ENCODE data around the gene SERPINB6. TPM values are rescaled to one million over a fixed set of nuclear protein-coding genes. Genes with fewer than 3 reads are reported as not detected.

SERPINB6 gene
- total RNA-seq, 1 experiment from 2014 or later, result 169 TPM

GRCh38 chr6:2958331-2958711, 13.0 kb downstream of the SERPINB6 start:
- H3F3A ChIP-seq (ENCODE audit: insufficient read depth, low read depth), result 0 out of 2 replicates have a peak, but pooled peaks cover 3% of the 10 kb centered on the region
- no TSS peak for BruUV-seq (replicated peaks)
- no peaks in the 10 kb centered on the region for H3K9me2 ChIP-seq (ENCODE audit: insufficient read depth)
- H2AFZ ChIP-seq, result no peak overlapping the region
- H3K9me3 ChIP-seq (ENCODE audit: insufficient read depth, low read depth), result no peaks in the 10 kb centered on the region
- intact Hi-C loops (cut with micrococcal nuclease; ENCODE audit: unreplicated experiment), result no loop called here
- H4K20me1 ChIP-seq (ENCODE audit: insufficient read depth), result no peaks in the 10 kb centered on the region
- ChIA-PET CTCF (no interaction called here), POLR2A (ENCODE audit: unreplicated experiment) (no interaction called here)
- no peak overlapping the region for H3K27ac ChIP-seq
- no peaks in the 10 kb centered on the region for H3K27me3 ChIP-seq (ENCODE audit: insufficient read depth, low read depth)
- no peak for DNase-seq
- H3K36me3 ChIP-seq (ENCODE audit: low read depth), result no peaks in the 10 kb centered on the region
- H3K4me2 ChIP-seq, result no peak overlapping the region
- TF ChIP-seq EZH2 (IDR thresholded peaks at IDR 0.05; ENCODE audit: low read depth), result no peak
- TF ChIP-seq CTCF (conservative IDR thresholded peaks at IDR 0.05), result no peak
- H3K4me3 ChIP-seq, result no peak overlapping the region
- peaks cover 3% of the 10 kb centered on the region; the same call in 1 of the 2 replicates for H3K79me2 ChIP-seq (ENCODE audit: low read depth)
- H3K4me1 ChIP-seq (replicated peaks; ENCODE audit: insufficient read depth), result no peaks in the 10 kb centered on the region

DNA sequence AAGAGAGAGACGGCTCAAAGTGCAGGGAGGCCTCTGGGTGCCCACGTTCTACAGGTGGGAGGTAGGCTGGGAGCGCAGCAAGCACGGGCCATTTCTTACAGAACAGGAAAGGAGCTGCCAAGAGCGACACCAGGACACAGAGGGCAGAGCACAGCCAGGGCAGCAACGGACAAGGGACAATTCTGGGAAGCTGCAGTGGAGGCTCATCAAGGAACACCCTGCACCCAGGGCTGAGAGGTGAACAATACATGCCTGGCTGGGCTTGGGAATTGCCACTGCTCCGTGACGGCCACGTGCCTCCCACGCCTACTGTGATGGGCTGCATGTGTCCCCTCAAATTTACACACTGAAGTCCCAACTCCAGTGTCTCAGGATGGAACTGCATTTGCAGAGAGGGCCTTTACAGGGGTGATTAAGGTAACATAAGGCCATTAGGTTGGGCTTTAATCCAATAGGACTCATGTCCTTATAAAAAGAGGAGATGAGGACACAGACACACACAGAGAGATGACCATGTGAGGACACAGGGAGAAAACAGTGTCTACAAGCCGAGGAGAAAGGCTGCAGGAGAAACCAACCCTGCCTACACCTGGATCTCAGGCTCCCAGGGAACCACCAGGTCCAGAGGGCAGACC, 13.6 kb downstream of the SERPINB6 start:
- Histone ChIP-seq H3K79me2 (ENCODE audit: low read depth) (no peaks in the 10 kb centered on the region; the same call in 1 of the 2 replicates), H3K4me3 (no peak overlapping the region), H3F3A (ENCODE audit: insufficient read depth, low read depth) (0 out of 2 replicates have a peak, but pooled peaks cover 3% of the 10 kb centered on the region), H3K4me2 (no peak overlapping the region), H3K4me1 (replicated peaks; ENCODE audit: insufficient read depth) (no peaks in the 10 kb centered on the region), H3K9me2 (ENCODE audit: insufficient read depth) (no peaks in the 10 kb centered on the region), H2AFZ (no peak overlapping the region), H3K36me3 (ENCODE audit: low read depth) (no peaks in the 10 kb centered on the region), H3K27ac (no peak overlapping the region), H3K9me3 (ENCODE audit: insufficient read depth, low read depth) (no peaks in the 10 kb centered on the region), H3K27me3 (ENCODE audit: insufficient read depth, low read depth) (no peaks in the 10 kb centered on the region), H4K20me1 (ENCODE audit: insufficient read depth) (no peaks in the 10 kb centered on the region)
- POLR2A ChIA-PET (ENCODE audit: unreplicated experiment), result no interaction called here
- TF ChIP-seq EZH2 (IDR thresholded peaks at IDR 0.05; ENCODE audit: low read depth) (no peak), CTCF (conservative IDR thresholded peaks at IDR 0.05) (no peak)
- CTCF ChIA-PET, result no interaction called here
- BruUV-seq (replicated peaks), result no TSS peak
- intact Hi-C loops (cut with micrococcal nuclease; ENCODE audit: unreplicated experiment), result no loop called here
- DNase-seq, result no peak

DNA sequence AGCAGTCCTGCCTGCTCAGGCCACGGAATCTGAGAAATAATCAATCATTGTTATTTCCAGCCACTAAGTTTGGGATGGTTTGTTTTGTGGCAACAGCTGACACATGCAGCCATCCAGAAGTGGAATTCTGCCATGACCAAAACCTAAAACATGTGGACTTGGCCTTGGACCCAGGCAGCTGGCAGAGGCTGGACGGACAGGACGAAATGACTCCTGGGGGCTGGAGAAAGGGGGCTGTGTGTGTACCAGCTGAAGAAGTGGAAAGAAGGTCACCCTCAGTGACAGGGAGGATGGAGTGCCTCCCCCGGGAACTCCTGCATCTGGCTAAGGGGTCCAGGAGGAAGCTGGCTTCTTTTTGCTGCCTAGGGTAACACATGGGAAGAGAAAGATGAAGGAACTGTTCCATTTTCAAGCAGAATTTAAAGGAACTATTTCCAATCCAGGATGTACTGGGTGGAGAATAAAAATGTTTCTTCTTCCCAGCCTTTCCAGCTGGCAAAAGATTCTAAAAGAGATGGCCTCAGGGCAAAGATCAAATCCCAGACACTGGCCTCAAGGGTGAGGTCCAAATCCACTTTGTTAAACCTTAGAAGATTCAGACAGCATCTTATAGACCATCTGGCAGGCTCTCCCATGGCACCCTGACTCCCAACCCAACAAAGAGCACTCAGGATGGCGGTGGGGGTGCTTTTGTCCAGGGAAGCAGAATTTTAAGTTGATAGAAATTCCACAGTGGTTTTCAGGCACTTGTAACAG, 14.3 kb downstream of the SERPINB6 start:
- BruUV-seq (replicated peaks), result no TSS peak
- POLR2A ChIA-PET (ENCODE audit: unreplicated experiment), result no interaction called here
- Histone ChIP-seq H3F3A (ENCODE audit: insufficient read depth, low read depth) (0 out of 2 replicates have a peak, but pooled peaks cover 3% of the 10 kb centered on the region), H3K79me2 (ENCODE audit: low read depth) (no peaks in the 10 kb centered on the region; the same call in 1 of the 2 replicates), H3K27me3 (ENCODE audit: insufficient read depth, low read depth) (no peaks in the 10 kb centered on the region), H3K4me2 (no peak overlapping the region), H3K4me3 (no peak overlapping the region), H3K27ac (no peak overlapping the region), H3K9me2 (ENCODE audit: insufficient read depth) (no peaks in the 10 kb centered on the region), H2AFZ (no peak overlapping the region), H3K9me3 (ENCODE audit: insufficient read depth, low read depth) (no peaks in the 10 kb centered on the region), H3K36me3 (ENCODE audit: low read depth) (peaks cover 3% of the 10 kb centered on the region; the same call in 1 of the 2 replicates), H3K4me1 (replicated peaks; ENCODE audit: insufficient read depth) (no peaks in the 10 kb centered on the region), H4K20me1 (ENCODE audit: insufficient read depth) (no peaks in the 10 kb centered on the region)
- no peak for TF ChIP-seq CTCF (conservative IDR thresholded peaks at IDR 0.05)
- no peak for TF ChIP-seq EZH2 (IDR thresholded peaks at IDR 0.05; ENCODE audit: low read depth)
- intact Hi-C loops (cut with micrococcal nuclease; ENCODE audit: unreplicated experiment), result no loop called here
- DNase-seq, result no peak
- CTCF ChIA-PET, result no interaction called here
